Inferior parietal cortex (tissue), 1 donor: ENCODE measurements around the gene ITGB2.
"Not testable (repeated sequence)": the region's sequence is repeated elsewhere in the genome, so short reads cannot be mapped to it uniquely, and the experiment has no call there.

Experiments used
- DNase-seq: peaks from one replicate; pipeline ENCODE4 v3.0.0-alpha.2; 2016; ENCODE audit errors: extremely low spot score

Gene ITGB2

GRCh38 chr21:44884097-44884496 is 36.6 kb downstream of the ITGB2 start:
- DNase-seq: no peak

GRCh38 chr21:44883250-44883649 is 37.4 kb downstream of the ITGB2 start:
- DNase-seq: no peak

GRCh38 chr21:44881198-44881872 is 39.4 kb downstream of the ITGB2 start:
- DNase-seq: no peak

- DNase-seq: peak; percentile 32
These were observed 40.1 kb downstream of the ITGB2 start for GRCh38 chr21:44880405-44881197.

GRCh38 chr21:44879238-44879637 is 41.5 kb downstream of the ITGB2 start:
- DNase-seq: not testable (repeated sequence)

GRCh38 chr21:44878053-44878982 is 42.4 kb downstream of the ITGB2 start:
- DNase-seq: peak; percentile 34

- no peak for DNase-seq
These were observed 43.7 kb downstream of the ITGB2 start for GRCh38 chr21:44876849-44877575.

GRCh38 chr21:44875316-44875700 is 45.4 kb downstream of the ITGB2 start:
- peak; percentile 24 for DNase-seq

GRCh38 chr21:44874497-44875315 is 46.0 kb downstream of the ITGB2 start:
- DNase-seq: no peak

- no peak for DNase-seq
These were observed 46.5 kb downstream of the ITGB2 start for GRCh38 chr21:44874240-44874496.

GRCh38 chr21:44873356-44874239 is 47.1 kb downstream of the ITGB2 start, which contains the start of gene PTTG1IP:
Gene PTTG1IP (minus strand): TSS chr21:44873690. CDS start chr21:44873616, 74 bp downstream.
- DNase-seq: peak; percentile 98

- DNase-seq: no peak
These were observed 47.9 kb downstream of the ITGB2 start for GRCh38 chr21:44872649-44873355.

GRCh38 chr21:44872323-44872648 is 48.4 kb downstream of the ITGB2 start:
- no peak for DNase-seq

- no peak for DNase-seq
These were observed 49.0 kb downstream of the ITGB2 start for GRCh38 chr21:44871576-44872269.

- DNase-seq: no peak
These were observed 49.8 kb downstream of the ITGB2 start for GRCh38 chr21:44870748-44871495.

GRCh38 chr21:44869781-44870747 is 50.6 kb downstream of the ITGB2 start:
- DNase-seq: no peak

GRCh38 chr21:44868707-44869106 is 52.0 kb downstream of the ITGB2 start:
- DNase-seq: no peak
